Breast epithelium (tissue), 4 donors: ENCODE results near the gene ZNF574. TPM values are rescaled to one million over a fixed set of nuclear protein-coding genes. Genes with fewer than 3 reads are reported as not detected.

Source experiments
- DNase-seq, 2 donors: peaks; one replicate each; pipeline ENCODE4 v3.0.0-alpha.2; 2019; ENCODE audit warnings: low spot score in 2 of 2
- H3K27ac ChIP-seq, 2 donors: fragments of 200-600 bp; sonication (generic) in 1 of 2; one replicate each; pipeline ENCODE4 v1.5.1; 2016 to 2019; ENCODE audit warnings: mild to moderate bottlenecking in 1 of 2
- H3K27me3 ChIP-seq, 2 donors: fragments of 200-600 bp; sonication (generic) in 1 of 2; one replicate each; pipeline versions ENCODE4 v1.5.1 to v1.6.0; 2017 to 2019; ENCODE audit warnings: control low read depth in 1 of 2, mild to moderate bottlenecking in 1 of 2
- H3K36me3 ChIP-seq: fragments of 200-600 bp; one replicate; pipeline ENCODE4 v1.5.1; 2019
- H3K4me1 ChIP-seq, 2 donors: fragments of 200-600 bp; sonication (generic); one replicate each; pipeline ENCODE4 v1.5.1; 2016 to 2019; ENCODE audit warnings: control low read depth in 1 of 2
- H3K4me3 ChIP-seq, 3 donors: fragments of 200-600 bp; sonication (generic); 1 replicate in 2 of 3; 2 replicates in 1 of 3; pipeline ENCODE4 v1.5.1; 2016 to 2019; ENCODE audit warnings: mild to moderate bottlenecking in 3 of 3, moderate library complexity in 2 of 3
- H3K9me3 ChIP-seq, 2 donors: fragments of 200-600 bp; sonication (generic) in 1 of 2; one replicate each; pipeline ENCODE4 v1.5.1; 2016 to 2019; ENCODE audit warnings: control low read depth in 1 of 2
- POLR2A ChIP-seq: fragments of 450-650 bp; IDR thresholded peaks from one replicate; pipeline ENCODE4 v1.6.1; 2016; ENCODE audit warnings: antibody characterized with exemption, mild to moderate bottlenecking, moderate library complexity
- POLR2AphosphoS5 ChIP-seq, 3 donors: sonication (generic); formaldehyde crosslinking; IDR thresholded peaks; one replicate each; pipeline ENCODE4 v1.6.1; 2017; ENCODE audit warnings: antibody characterized with exemption in 3 of 3
- intact Hi-C: fragments of 100-400 bp; cut with DNase I; formaldehyde crosslinking; loops from one replicate; pipeline ENCODE4 v1.15.1; 2023; ENCODE audit warnings: low total_unique reads
- total RNA-seq, 3 donors: library from RNA; depleted of rRNA; stranded (reverse); fragments of >200 nt; gene quantifications; one replicate each; pipeline ENCODE4 v1.1.0, GENCODE V29; 2016
- TF ChIP-seq, protein P1 (sequence below), 3 donors: fragments of 450-650 bp; IDR thresholded peaks; one replicate each; pipeline ENCODE4 v1.5.1; 2016 to 2017; ENCODE audit warnings: antibody characterized with exemption in 3 of 3, mild to moderate bottlenecking in 3 of 3, moderate library complexity in 3 of 3

ZNF574 gene
- total RNA-seq, 3 donors from 2014 or later = 13.8 to 19.2 (median 15.1) TPM

DNA sequence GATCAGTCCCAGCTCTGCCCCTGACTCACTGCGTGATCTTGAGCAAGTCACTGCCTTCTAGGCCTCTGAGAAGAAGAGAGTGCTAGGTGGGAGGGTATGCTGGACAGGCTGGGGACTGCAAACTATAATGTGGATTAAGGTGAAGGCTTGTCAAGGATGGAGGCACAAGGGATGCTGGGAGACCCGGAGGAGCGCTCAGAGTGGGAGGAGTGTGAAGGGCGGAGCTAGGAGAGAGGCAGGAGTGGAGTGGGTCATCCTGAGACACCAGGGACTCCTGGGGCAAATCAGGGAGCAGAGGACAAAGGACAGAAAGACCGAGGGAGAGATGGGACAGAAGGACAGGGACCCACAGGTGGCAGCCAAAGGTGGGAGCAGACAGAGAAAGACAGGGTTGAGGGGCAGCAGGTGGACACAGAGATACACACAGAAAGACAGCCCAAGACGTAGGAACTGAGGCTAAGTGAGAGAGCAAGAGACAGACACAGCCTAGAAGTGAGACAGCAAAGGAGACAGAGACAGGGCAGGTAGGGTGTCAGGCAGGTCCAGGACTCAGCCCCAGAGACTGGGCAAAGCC is 8.6 kb upstream of the ZNF574 start:
- Histone ChIP-seq H3K36me3 (no peaks in the 10 kb centered on the region), H3K9me3 (no peaks in the 10 kb centered on the region), H3K27me3 (peaks cover 0 to 25% of the 10 kb centered on the region in 2 donors), H3K4me1 (no peaks in the 10 kb centered on the region), H3K27ac (no peak overlapping the region), H3K4me3 (no peak overlapping the region)
- intact Hi-C loops = no loop called here
- TF ChIP-seq POLR2A (no peak), POLR2AphosphoS5 (IDR thresholded peaks at IDR 0.05) (no peak)
- TF ChIP-seq, protein P1, sequence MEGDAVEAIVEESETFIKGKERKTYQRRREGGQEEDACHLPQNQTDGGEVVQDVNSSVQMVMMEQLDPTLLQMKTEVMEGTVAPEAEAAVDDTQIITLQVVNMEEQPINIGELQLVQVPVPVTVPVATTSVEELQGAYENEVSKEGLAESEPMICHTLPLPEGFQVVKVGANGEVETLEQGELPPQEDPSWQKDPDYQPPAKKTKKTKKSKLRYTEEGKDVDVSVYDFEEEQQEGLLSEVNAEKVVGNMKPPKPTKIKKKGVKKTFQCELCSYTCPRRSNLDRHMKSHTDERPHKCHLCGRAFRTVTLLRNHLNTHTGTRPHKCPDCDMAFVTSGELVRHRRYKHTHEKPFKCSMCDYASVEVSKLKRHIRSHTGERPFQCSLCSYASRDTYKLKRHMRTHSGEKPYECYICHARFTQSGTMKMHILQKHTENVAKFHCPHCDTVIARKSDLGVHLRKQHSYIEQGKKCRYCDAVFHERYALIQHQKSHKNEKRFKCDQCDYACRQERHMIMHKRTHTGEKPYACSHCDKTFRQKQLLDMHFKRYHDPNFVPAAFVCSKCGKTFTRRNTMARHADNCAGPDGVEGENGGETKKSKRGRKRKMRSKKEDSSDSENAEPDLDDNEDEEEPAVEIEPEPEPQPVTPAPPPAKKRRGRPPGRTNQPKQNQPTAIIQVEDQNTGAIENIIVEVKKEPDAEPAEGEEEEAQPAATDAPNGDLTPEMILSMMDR (IDR thresholded peaks at IDR 0.05) = no peak
- no peak for DNase-seq

DNA sequence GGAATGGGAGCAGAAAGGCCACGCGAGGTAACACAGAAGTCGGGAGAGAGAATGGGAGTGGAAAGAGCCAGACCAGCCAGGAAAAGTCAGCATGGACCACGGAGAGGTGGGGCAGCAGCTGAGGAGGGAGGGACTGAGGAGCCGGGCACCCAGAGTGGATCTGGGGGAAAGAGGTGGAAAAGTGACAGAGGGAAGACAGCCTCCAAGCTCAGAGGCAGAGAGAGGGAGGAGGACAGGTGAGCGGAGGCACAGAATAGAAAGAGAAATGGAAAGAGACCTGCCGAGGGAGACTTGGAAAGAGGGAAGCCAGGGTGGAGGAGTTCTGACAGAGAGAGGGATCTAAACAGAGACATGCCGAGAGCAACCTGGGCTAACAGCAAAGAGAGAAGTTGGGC is 7.6 kb upstream of the ZNF574 start:
- intact Hi-C loops = no loop called here

DNA sequence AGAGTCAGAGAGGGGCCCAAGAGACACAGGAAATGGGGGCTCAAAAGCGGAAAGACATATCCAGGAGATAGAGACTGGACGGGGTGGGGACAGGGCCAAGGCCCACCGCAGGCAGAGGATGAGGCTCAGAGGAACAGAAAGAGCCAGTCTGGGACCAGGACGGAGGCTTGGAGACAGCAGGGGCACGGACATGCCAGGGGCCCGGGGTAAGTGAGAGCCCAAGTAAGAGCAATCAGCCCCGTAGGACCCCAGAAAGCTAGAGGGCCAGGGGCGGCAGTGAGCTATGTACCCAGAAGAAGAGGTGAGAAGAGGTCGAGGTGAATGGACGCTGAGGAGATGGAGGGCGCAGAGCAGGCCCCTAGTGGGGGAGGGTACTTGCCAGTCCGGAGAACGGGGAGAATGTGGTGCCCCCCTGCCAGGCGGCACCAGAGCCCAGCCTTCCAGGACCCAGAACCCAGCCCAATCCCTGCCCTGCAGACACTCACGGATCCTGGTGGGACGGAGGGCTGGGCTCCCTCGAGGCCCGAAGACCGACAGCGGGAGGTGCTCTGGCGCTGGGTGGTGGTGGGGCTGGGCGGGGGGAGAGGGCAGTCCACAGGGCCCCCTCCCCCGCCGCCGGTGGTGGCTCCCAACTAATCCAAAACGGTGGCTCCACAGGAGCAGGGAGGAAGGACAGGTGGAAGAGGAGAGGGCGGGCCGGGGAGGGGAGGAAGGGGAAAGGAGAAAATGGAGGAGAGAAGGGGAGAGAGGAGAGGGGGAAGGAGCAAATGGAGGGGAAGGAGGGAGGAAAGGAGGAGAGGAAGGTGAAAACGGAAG is 7.0 kb upstream of the ZNF574 start:
- peak overlapping the region; percentile 17 to 62 (median 51) for H3K4me3 ChIP-seq
- DNase-seq = no peak
- no peak overlapping the region for H3K27ac ChIP-seq
- H3K9me3 ChIP-seq = no peaks in the 10 kb centered on the region
- intact Hi-C loops = no loop called here
- H3K36me3 ChIP-seq = no peaks in the 10 kb centered on the region
- H3K27me3 ChIP-seq = peaks cover 0 to 25% of the 10 kb centered on the region in 2 donors
- no peaks in the 10 kb centered on the region for H3K4me1 ChIP-seq
- TF ChIP-seq POLR2A (no peak), POLR2AphosphoS5 (IDR thresholded peaks at IDR 0.05) (no peak)
- TF ChIP-seq, protein P1 (IDR thresholded peaks at IDR 0.05) = no peak

More for the DNA sequence above, 7.6 kb upstream of the ZNF574 start:
- Histone ChIP-seq H3K4me1 (no peaks in the 10 kb centered on the region), H3K27me3 (peaks cover 0 to 25% of the 10 kb centered on the region in 2 donors), H3K9me3 (no peaks in the 10 kb centered on the region), H3K4me3 (peak overlapping the region in 2 of 3 donors; percentile 51 to 62), H3K36me3 (no peaks in the 10 kb centered on the region), H3K27ac (no peak overlapping the region)
- no peak for DNase-seq
- TF ChIP-seq POLR2A = no peak
- TF ChIP-seq POLR2AphosphoS5 (IDR thresholded peaks at IDR 0.05) = no peak
- TF ChIP-seq, protein P1 (IDR thresholded peaks at IDR 0.05) = no peak

DNA sequence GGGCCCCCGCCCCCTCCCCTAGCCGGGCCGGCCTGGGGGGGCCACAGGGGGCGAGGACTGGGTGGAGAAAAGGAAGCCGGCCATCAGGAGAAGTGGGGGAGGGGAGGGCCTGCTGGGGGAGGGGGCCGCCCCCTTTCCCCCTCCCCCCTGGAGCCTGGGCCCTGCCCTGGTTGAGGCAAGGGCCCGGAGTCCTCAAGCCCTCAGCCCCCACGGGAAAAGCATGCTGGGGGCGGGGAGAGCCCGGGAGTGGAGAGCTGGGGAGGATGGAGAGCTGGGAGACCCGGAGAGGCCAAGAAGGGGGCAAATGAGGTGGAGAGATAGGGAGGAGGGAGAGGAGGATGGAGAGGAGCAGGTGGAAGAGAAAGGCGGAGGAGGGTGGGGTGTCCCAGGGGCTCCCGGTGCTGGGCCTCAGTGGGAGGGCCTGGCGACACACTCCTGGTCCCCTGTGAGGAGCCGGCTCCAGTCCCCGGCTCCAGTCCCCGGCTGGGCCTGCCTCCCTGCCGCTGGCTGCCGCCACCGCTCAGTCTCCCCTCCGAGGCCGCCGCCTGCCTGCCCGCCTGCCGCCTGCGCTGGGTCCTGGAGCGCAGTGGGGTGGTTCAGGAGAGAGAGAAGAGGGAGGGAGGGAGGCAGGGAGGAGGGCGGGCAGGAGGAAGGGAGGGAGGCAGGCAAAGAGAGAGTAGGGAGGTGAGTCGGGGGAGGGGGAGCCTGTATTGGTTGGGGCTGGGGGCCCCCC is 6.2 kb upstream of the ZNF574 start, which contains the start of gene GRIK5:
Gene GRIK5 (minus strand): TSS at position 588 of the 733 bp plus-strand sequence. CDS start 4,436 bp downstream, outside the sequence.
- H3K27ac ChIP-seq = peak within 1 kb of the TSS in 1 of 2 donors; percentile 19

More for the DNA sequence above, 6.2 kb upstream of the ZNF574 start, which contains the start of gene GRIK5:
- intact Hi-C loops = no loop called here
- peaks cover 0 to 25% of the 10 kb centered on the region in 2 donors for H3K27me3 ChIP-seq
- no peaks in the 10 kb centered on the region for H3K4me1 ChIP-seq
- no peaks in the 10 kb centered on the region for H3K9me3 ChIP-seq
- peak within 1 kb of the TSS; percentile 17 to 62 (median 51) for H3K4me3 ChIP-seq
- no peaks in the 10 kb centered on the region for H3K36me3 ChIP-seq
- no peak for TF ChIP-seq POLR2A
- no peak for TF ChIP-seq POLR2AphosphoS5 (IDR thresholded peaks at IDR 0.05)
- TF ChIP-seq, protein P1 (IDR thresholded peaks at IDR 0.05) = no peak
- no peak for DNase-seq
